Prostate gland (tissue), 2 donors: Measurements from ENCODE around the gene RGL1.

Source experiments
- POLR2A ChIP-seq: fragments of 450-650 bp; IDR thresholded peaks from one replicate; pipeline ENCODE4 v1.6.1; 2016; ENCODE audit warnings: antibody characterized with exemption, mild to moderate bottlenecking
- TF ChIP-seq, protein P1 (sequence below), 4 experiments: fragments of 200-600 bp in 2 of 4; fragments of 450-650 bp in 2 of 4; sonication (generic) in 2 of 4; IDR thresholded peaks; 1 replicate in 3 of 4; 2 replicates in 1 of 4; pipeline ENCODE4 v1.5.1; 2016 to 2019; ENCODE audit warnings: antibody characterized with exemption in 4 of 4, mild to moderate bottlenecking in 2 of 4, moderate library complexity in 2 of 4

DNA sequence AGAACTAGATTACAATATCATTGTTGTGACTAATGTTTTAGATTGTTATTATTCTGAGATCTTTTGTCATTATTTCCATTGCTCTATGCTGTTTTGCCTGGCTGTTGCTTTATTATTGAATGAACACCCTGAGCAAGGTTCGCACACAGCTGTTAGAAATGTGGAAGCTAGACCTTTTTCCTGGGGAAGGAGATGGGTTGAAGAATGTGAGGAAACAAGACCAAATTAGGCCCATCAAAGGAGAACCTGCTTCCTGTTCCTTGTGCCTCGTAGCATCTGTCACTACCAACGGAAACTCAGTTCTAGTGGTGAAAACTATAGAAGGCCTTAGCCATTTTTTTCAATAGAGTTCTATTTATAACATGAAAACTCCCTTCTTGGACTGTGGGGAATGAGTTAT lies 68.7 kb downstream of the RGL1 start:
- TF ChIP-seq, protein P1, sequence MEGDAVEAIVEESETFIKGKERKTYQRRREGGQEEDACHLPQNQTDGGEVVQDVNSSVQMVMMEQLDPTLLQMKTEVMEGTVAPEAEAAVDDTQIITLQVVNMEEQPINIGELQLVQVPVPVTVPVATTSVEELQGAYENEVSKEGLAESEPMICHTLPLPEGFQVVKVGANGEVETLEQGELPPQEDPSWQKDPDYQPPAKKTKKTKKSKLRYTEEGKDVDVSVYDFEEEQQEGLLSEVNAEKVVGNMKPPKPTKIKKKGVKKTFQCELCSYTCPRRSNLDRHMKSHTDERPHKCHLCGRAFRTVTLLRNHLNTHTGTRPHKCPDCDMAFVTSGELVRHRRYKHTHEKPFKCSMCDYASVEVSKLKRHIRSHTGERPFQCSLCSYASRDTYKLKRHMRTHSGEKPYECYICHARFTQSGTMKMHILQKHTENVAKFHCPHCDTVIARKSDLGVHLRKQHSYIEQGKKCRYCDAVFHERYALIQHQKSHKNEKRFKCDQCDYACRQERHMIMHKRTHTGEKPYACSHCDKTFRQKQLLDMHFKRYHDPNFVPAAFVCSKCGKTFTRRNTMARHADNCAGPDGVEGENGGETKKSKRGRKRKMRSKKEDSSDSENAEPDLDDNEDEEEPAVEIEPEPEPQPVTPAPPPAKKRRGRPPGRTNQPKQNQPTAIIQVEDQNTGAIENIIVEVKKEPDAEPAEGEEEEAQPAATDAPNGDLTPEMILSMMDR (IDR thresholded peaks at IDR 0.05): no peak
- TF ChIP-seq POLR2A: no peak
